Testis (tissue), 2 donors: ENCODE results near the gene JMJD6.

Source experiments
- POLR2A ChIP-seq: fragments of 450-650 bp; IDR thresholded peaks from one replicate; pipeline ENCODE4 v1.6.1; 2017; ENCODE audit warnings: antibody characterized with exemption, mild to moderate bottlenecking, moderate library complexity
- TF ChIP-seq, protein P1 (sequence below), 3 experiments: fragments of 450-650 bp in 2 of 3; fragments of 200-600 bp in 1 of 3; sonication (generic) in 1 of 3; IDR thresholded peaks; one replicate each; pipeline ENCODE4 v1.5.1; 2016 to 2019; ENCODE audit warnings: antibody characterized with exemption in 3 of 3, mild to moderate bottlenecking in 2 of 3, moderate library complexity in 1 of 3

DNA sequence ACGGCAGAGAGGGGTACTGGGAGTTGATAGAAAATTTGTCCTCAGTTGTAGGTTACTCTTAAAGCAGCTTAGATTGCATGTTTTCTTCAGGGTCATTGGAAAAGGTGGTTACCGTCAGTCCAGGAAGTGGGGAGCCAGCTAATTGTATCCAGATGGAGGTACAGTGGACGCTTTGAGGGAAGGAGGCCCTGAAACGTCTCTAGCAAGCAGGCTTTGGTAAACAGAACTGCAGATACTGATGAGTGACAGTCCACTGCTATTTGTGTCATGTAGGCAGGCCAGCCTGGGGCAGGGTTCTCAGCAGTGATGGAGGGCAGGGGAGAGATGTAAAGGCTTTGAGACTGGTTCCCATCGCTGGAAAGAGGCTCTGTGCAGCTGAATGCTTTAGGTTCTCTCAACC, 52.7 kb downstream of the JMJD6 start:
- no peak for TF ChIP-seq POLR2A
- TF ChIP-seq, protein P1, sequence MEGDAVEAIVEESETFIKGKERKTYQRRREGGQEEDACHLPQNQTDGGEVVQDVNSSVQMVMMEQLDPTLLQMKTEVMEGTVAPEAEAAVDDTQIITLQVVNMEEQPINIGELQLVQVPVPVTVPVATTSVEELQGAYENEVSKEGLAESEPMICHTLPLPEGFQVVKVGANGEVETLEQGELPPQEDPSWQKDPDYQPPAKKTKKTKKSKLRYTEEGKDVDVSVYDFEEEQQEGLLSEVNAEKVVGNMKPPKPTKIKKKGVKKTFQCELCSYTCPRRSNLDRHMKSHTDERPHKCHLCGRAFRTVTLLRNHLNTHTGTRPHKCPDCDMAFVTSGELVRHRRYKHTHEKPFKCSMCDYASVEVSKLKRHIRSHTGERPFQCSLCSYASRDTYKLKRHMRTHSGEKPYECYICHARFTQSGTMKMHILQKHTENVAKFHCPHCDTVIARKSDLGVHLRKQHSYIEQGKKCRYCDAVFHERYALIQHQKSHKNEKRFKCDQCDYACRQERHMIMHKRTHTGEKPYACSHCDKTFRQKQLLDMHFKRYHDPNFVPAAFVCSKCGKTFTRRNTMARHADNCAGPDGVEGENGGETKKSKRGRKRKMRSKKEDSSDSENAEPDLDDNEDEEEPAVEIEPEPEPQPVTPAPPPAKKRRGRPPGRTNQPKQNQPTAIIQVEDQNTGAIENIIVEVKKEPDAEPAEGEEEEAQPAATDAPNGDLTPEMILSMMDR (IDR thresholded peaks at IDR 0.05): no peak
